Stomach smooth muscle (tissue), 2 donors: ENCODE measurements around the gene C1orf35.

ENCODE experiments used
- H3K27ac ChIP-seq: one replicate; pipeline ENCODE4 v1.7.0; 2013; ENCODE audit warnings: mild to moderate bottlenecking, low read length, inconsistent platforms
- H3K27me3 ChIP-seq, 2 donors: one replicate each; pipeline ENCODE4 v1.7.0; 2013; ENCODE audit warnings: low read length in 2 of 2; ENCODE audit not compliant: insufficient read depth in 2 of 2, control insufficient read depth in 1 of 2
- H3K36me3 ChIP-seq, 2 donors: one replicate each; pipeline ENCODE4 v1.7.0; 2013; ENCODE audit warnings: low read length in 2 of 2; ENCODE audit not compliant: control insufficient read depth in 2 of 2, insufficient read depth in 2 of 2
- H3K4me1 ChIP-seq: one replicate; pipeline ENCODE4 v1.7.0; 2013; ENCODE audit warnings: low read length; ENCODE audit not compliant: control insufficient read depth, insufficient read depth
- H3K4me3 ChIP-seq, 2 donors: one replicate each; pipeline ENCODE4 v1.7.0; 2013; ENCODE audit warnings: low read length in 2 of 2
- H3K9ac ChIP-seq, 2 donors: one replicate each; pipeline ENCODE4 v1.7.0; 2013; ENCODE audit warnings: low read length in 2 of 2, mild to moderate bottlenecking in 1 of 2
- H3K9me3 ChIP-seq, 2 donors: one replicate each; pipeline ENCODE4 v1.7.0; 2013; ENCODE audit warnings: low read length in 2 of 2; ENCODE audit not compliant: control insufficient read depth in 2 of 2
- donor health status: healthy.
- donor health status: Pancreatic carcinoma.

Gene C1orf35

GRCh38 chr1:228147768-228148167 lies 44.6 kb upstream of the C1orf35 start:
- H3K4me1 ChIP-seq, result peaks cover 48% of the 10 kb centered on the region
- no peaks in the 10 kb centered on the region for H3K9me3 ChIP-seq
- peaks cover 0 to 13% of the 10 kb centered on the region in 2 donors for H3K36me3 ChIP-seq
- H3K4me3 ChIP-seq, result no peak overlapping the region
- no peaks in the 10 kb centered on the region for H3K27me3 ChIP-seq
- no peak overlapping the region for H3K9ac ChIP-seq
- H3K27ac ChIP-seq, result no peak overlapping the region

GRCh38 chr1:228147151-228147693 lies 44.1 kb upstream of the C1orf35 start:
- Histone ChIP-seq H3K36me3 (peaks cover 0 to 13% of the 10 kb centered on the region in 2 donors), H3K27ac (no peak overlapping the region), H3K4me1 (peaks cover 53% of the 10 kb centered on the region), H3K27me3 (no peaks in the 10 kb centered on the region), H3K9me3 (no peaks in the 10 kb centered on the region), H3K4me3 (no peak overlapping the region), H3K9ac (no peak overlapping the region)

- Histone ChIP-seq H3K9ac (no peak overlapping the region), H3K27me3 (no peaks in the 10 kb centered on the region), H3K4me3 (no peak overlapping the region), H3K4me1 (peaks cover 54% of the 10 kb centered on the region), H3K9me3 (no peaks in the 10 kb centered on the region), H3K27ac (no peak overlapping the region), H3K36me3 (peaks cover 0 to 14% of the 10 kb centered on the region in 2 donors)
Measured at GRCh38 chr1:228146417-228147150, 43.5 kb upstream of the C1orf35 start.

- no peak overlapping the region for H3K27ac ChIP-seq
- peaks cover 54% of the 10 kb centered on the region for H3K4me1 ChIP-seq
- no peaks in the 10 kb centered on the region for H3K27me3 ChIP-seq
- no peaks in the 10 kb centered on the region for H3K9me3 ChIP-seq
- peaks cover 0 to 14% of the 10 kb centered on the region in 2 donors for H3K36me3 ChIP-seq
- H3K9ac ChIP-seq, result peak overlapping the region in 1 of 2 donors; percentile 5
- H3K4me3 ChIP-seq, result no peak overlapping the region
Measured at GRCh38 chr1:228145463-228146416, 42.6 kb upstream of the C1orf35 start.

- no peaks in the 10 kb centered on the region for H3K27me3 ChIP-seq
- H3K4me3 ChIP-seq, result no peak overlapping the region
- peaks cover 0 to 14% of the 10 kb centered on the region in 2 donors for H3K36me3 ChIP-seq
- H3K9ac ChIP-seq, result no peak overlapping the region
- H3K27ac ChIP-seq, result no peak overlapping the region
- H3K9me3 ChIP-seq, result no peaks in the 10 kb centered on the region
- H3K4me1 ChIP-seq, result peaks cover 50% of the 10 kb centered on the region
Measured at GRCh38 chr1:228144993-228145343, 41.8 kb upstream of the C1orf35 start.

- H3K4me1 ChIP-seq, result peaks cover 44% of the 10 kb centered on the region
- peaks cover 0 to 14% of the 10 kb centered on the region in 2 donors for H3K36me3 ChIP-seq
- H3K9me3 ChIP-seq, result no peaks in the 10 kb centered on the region
- H3K4me3 ChIP-seq, result no peak overlapping the region
- no peak overlapping the region for H3K27ac ChIP-seq
- H3K27me3 ChIP-seq, result no peaks in the 10 kb centered on the region
- no peak overlapping the region for H3K9ac ChIP-seq
Measured at GRCh38 chr1:228144193-228144992, 41.3 kb upstream of the C1orf35 start.

- peaks cover 0 to 14% of the 10 kb centered on the region in 2 donors for H3K36me3 ChIP-seq
- no peaks in the 10 kb centered on the region for H3K27me3 ChIP-seq
- H3K9me3 ChIP-seq, result no peaks in the 10 kb centered on the region
- H3K4me3 ChIP-seq, result no peak overlapping the region
- no peak overlapping the region for H3K27ac ChIP-seq
- peaks cover 39% of the 10 kb centered on the region for H3K4me1 ChIP-seq
- H3K9ac ChIP-seq, result no peak overlapping the region
Measured at GRCh38 chr1:228143480-228144192, 40.5 kb upstream of the C1orf35 start.

GRCh38 chr1:228142701-228143136 lies 39.6 kb upstream of the C1orf35 start:
- no peak overlapping the region for H3K9ac ChIP-seq
- H3K36me3 ChIP-seq, result peaks cover 0 to 14% of the 10 kb centered on the region in 2 donors
- H3K4me1 ChIP-seq, result peaks cover 36% of the 10 kb centered on the region
- H3K9me3 ChIP-seq, result no peaks in the 10 kb centered on the region
- H3K4me3 ChIP-seq, result no peak overlapping the region
- H3K27me3 ChIP-seq, result no peaks in the 10 kb centered on the region
- no peak overlapping the region for H3K27ac ChIP-seq

GRCh38 chr1:228142155-228142691 lies 39.1 kb upstream of the C1orf35 start:
- H3K4me1 ChIP-seq, result peaks cover 36% of the 10 kb centered on the region
- peak overlapping the region in 1 of 2 donors; percentile 95 for H3K4me3 ChIP-seq
- H3K9me3 ChIP-seq, result no peaks in the 10 kb centered on the region
- H3K27ac ChIP-seq, result peak overlapping the region; percentile 93
- no peaks in the 10 kb centered on the region for H3K27me3 ChIP-seq
- peaks cover 0 to 12% of the 10 kb centered on the region in 2 donors for H3K36me3 ChIP-seq
- H3K9ac ChIP-seq, result no peak overlapping the region
